ENCODE measurements around the gene DLGAP1. TPM values are rescaled to one million over a fixed set of nuclear protein-coding genes. Genes with fewer than 3 reads are reported as not detected.

The DLGAP1 gene
- total RNA-seq, 1 donor from 2014 or later, result 11.5 TPM

GRCh38 chr18:4146797-4147196 is 308.3 kb downstream of the DLGAP1 start:
- no peak for DNase-seq (ENCODE audit: low read depth, low spot score)
- peaks cover 7% of the 10 kb centered on the region for H3K36me3 Mint-ChIP-seq (ENCODE audit: low read depth)
- TF ChIP-seq CTCF (conservative IDR thresholded peaks at IDR 0.05), result no peak

GRCh38 chr18:4144201-4144600 is 310.9 kb downstream of the DLGAP1 start:
- H3K4me1 Mint-ChIP-seq, result peaks cover 4% of the 10 kb centered on the region
- H3K27ac Mint-ChIP-seq (ENCODE audit: unreplicated experiment), result no peak overlapping the region
- TF ChIP-seq CTCF (conservative IDR thresholded peaks at IDR 0.05), result no peak
- H3K27me3 Mint-ChIP-seq (ENCODE audit: low read depth), result no peaks in the 10 kb centered on the region
- no peak overlapping the region for H3K4me3 Mint-ChIP-seq
- no peak for DNase-seq (ENCODE audit: low read depth, low spot score)
- peaks cover 10% of the 10 kb centered on the region for H3K36me3 Mint-ChIP-seq (ENCODE audit: low read depth)
- peaks cover 5% of the 10 kb centered on the region for H3K9me3 Mint-ChIP-seq

More at GRCh38 chr18:4146797-4147196, 308.3 kb downstream of the DLGAP1 start:
- H3K27me3 Mint-ChIP-seq (ENCODE audit: low read depth), result no peaks in the 10 kb centered on the region
- no peak overlapping the region for H3K4me3 Mint-ChIP-seq
- H3K4me1 Mint-ChIP-seq, result peaks cover 4% of the 10 kb centered on the region
- H3K9me3 Mint-ChIP-seq, result peaks cover 1% of the 10 kb centered on the region
- no peak overlapping the region for H3K27ac Mint-ChIP-seq (ENCODE audit: unreplicated experiment)

- no peak for TF ChIP-seq CTCF (conservative IDR thresholded peaks at IDR 0.05)
- Mint-ChIP-seq H3K27ac (ENCODE audit: unreplicated experiment) (no peak overlapping the region), H3K27me3 (ENCODE audit: low read depth) (no peaks in the 10 kb centered on the region), H3K9me3 (peaks cover 5% of the 10 kb centered on the region), H3K36me3 (ENCODE audit: low read depth) (peaks cover 10% of the 10 kb centered on the region), H3K4me3 (no peak overlapping the region), H3K4me1 (peaks cover 4% of the 10 kb centered on the region)
- no peak for DNase-seq (ENCODE audit: low read depth, low spot score)
These were observed 311.5 kb downstream of the DLGAP1 start for GRCh38 chr18:4143585-4143984.

GRCh38 chr18:4142876-4143275 is 312.2 kb downstream of the DLGAP1 start:
- no peak for TF ChIP-seq CTCF (conservative IDR thresholded peaks at IDR 0.05)

GRCh38 chr18:4134700-4135099 is 320.4 kb downstream of the DLGAP1 start:
- no peak for DNase-seq (ENCODE audit: low read depth, low spot score)
- no peak for TF ChIP-seq CTCF (conservative IDR thresholded peaks at IDR 0.05)
- Mint-ChIP-seq H3K27me3 (ENCODE audit: low read depth) (no peaks in the 10 kb centered on the region), H3K4me3 (no peak overlapping the region), H3K27ac (ENCODE audit: unreplicated experiment) (no peak overlapping the region), H3K4me1 (peaks cover 29% of the 10 kb centered on the region), H3K9me3 (peaks cover 12% of the 10 kb centered on the region), H3K36me3 (ENCODE audit: low read depth) (no peaks in the 10 kb centered on the region)

More at GRCh38 chr18:4142876-4143275, 312.2 kb downstream of the DLGAP1 start:
- Mint-ChIP-seq H3K36me3 (ENCODE audit: low read depth) (peaks cover 10% of the 10 kb centered on the region), H3K4me3 (no peak overlapping the region), H3K4me1 (peaks cover 4% of the 10 kb centered on the region), H3K27ac (ENCODE audit: unreplicated experiment) (no peak overlapping the region), H3K9me3 (peaks cover 7% of the 10 kb centered on the region), H3K27me3 (ENCODE audit: low read depth) (no peaks in the 10 kb centered on the region)
- DNase-seq (ENCODE audit: low read depth, low spot score), result no peak
